Activated CD8-positive, alpha-beta memory T cell treated with anti-CD3 and anti-CD28 coated beads, Interleukin-2, amount 50 U/mL, for 1 hour (primary cell): ENCODE data around the gene CHAD.

Source experiments
- DNase-seq: peaks from one replicate; pipeline ENCODE4 v3.0.0-alpha.2; 2020; ENCODE audit errors: extremely low read depth

Gene CHAD

GRCh38 chr17:50468304-50469207 is at the start of gene CHAD:
Gene CHAD (minus strand): TSS chr17:50468880. CDS start chr17:50468813, 67 bp downstream.
- no peak for DNase-seq

GRCh38 chr17:50517504-50518383 is 49.1 kb upstream of the CHAD start:
- DNase-seq, result no peak

- no peak for DNase-seq
Observed at GRCh38 chr17:50517011-50517410, 48.3 kb upstream of the CHAD start.

- DNase-seq, result no peak
Observed at GRCh38 chr17:50514936-50515702, 46.4 kb upstream of the CHAD start.

- no peak for DNase-seq
Observed at GRCh38 chr17:50514388-50514787, 45.7 kb upstream of the CHAD start.

GRCh38 chr17:50513495-50513894 is 44.8 kb upstream of the CHAD start:
- no peak for DNase-seq

- DNase-seq, result no peak
Observed at GRCh38 chr17:50511058-50511457, 42.4 kb upstream of the CHAD start.

GRCh38 chr17:50508573-50509460 is 40.1 kb upstream of the CHAD start:
- DNase-seq, result no peak

GRCh38 chr17:50507871-50508572 is 39.3 kb upstream of the CHAD start, which contains the start of gene MYCBPAP:
Gene MYCBPAP (plus strand): TSS chr17:50508439. CDS start chr17:50508675, 236 bp downstream.
- peak; percentile 14 for DNase-seq

- DNase-seq, result no peak
Observed at GRCh38 chr17:50506298-50506697, 37.6 kb upstream of the CHAD start.

GRCh38 chr17:50505591-50506130 is 37.0 kb upstream of the CHAD start:
- DNase-seq, result no peak

- no peak for DNase-seq
Observed at GRCh38 chr17:50502301-50502990, 33.8 kb upstream of the CHAD start.

- DNase-seq, result no peak
Observed at GRCh38 chr17:50501054-50501453, 32.4 kb upstream of the CHAD start.

GRCh38 chr17:50499721-50500120 is 31.0 kb upstream of the CHAD start:
- DNase-seq, result no peak

- DNase-seq, result no peak
Observed at GRCh38 chr17:50499270-50499669, 30.6 kb upstream of the CHAD start.

GRCh38 chr17:50498021-50498874 is 29.6 kb upstream of the CHAD start:
- DNase-seq, result no peak

- DNase-seq, result no peak
Observed at GRCh38 chr17:50495918-50496317, 27.2 kb upstream of the CHAD start.

GRCh38 chr17:50495217-50495823 is 26.6 kb upstream of the CHAD start:
- DNase-seq, result no peak
